PC-9 (cell line): ENCODE measurements around the gene CMTM7. TPM values are rescaled to one million over a fixed set of nuclear protein-coding genes. Genes with fewer than 3 reads are reported as not detected.

ENCODE experiments used
- BruUV-seq: library from RNA; stranded (reverse); fragments of 400-500 nt; replicated peaks from 2 replicates; lab custom pipeline; 2021; lab: Mats Ljungman, UMichigan
- CTCF ChIA-PET: fragments of 300-600 bp; sonication (Branson Sonifier 250); formaldehyde crosslinking; loops from one replicate; lab custom pipeline; 2022; ENCODE audit warnings: antibody characterized with exemption; lab: Charles Lee
- POLR2A ChIA-PET: fragments of 300-600 bp; sonication (Branson Sonifier 250); formaldehyde crosslinking; loops from one replicate; lab custom pipeline; 2022; ENCODE audit warnings: antibody characterized with exemption; ENCODE audit not compliant: unreplicated experiment; lab: Charles Lee
- DNase-seq, 2 experiments: peaks; one replicate each; pipeline versions ENCODE4 v3.0.0 to v3.0.0-alpha.2; 2015 to 2022; ENCODE audit warnings: mixed read lengths in 1 of 2
- H2AFZ ChIP-seq: fragments of 200-600 bp; sonication (generic); 2 replicates; pipeline ENCODE4 v1.8.1; 2017; ENCODE audit warnings: antibody characterized with exemption
- H3F3A ChIP-seq: fragments of 200-600 bp; sonication (generic); 2 replicates; pipeline ENCODE4 v1.8.1; 2017; ENCODE audit warnings: antibody characterized with exemption, mild to moderate bottlenecking, low read depth; ENCODE audit not compliant: insufficient read depth
- H3K27ac ChIP-seq: fragments of 200-600 bp; sonication (generic); 2 replicates; pipeline ENCODE4 v1.6.1; 2016; ENCODE audit warnings: mixed run types
- H3K27me3 ChIP-seq: fragments of 200-600 bp; sonication (generic); 2 replicates; pipeline ENCODE4 v1.6.1; 2016; ENCODE audit warnings: low read depth, mixed run types; ENCODE audit not compliant: insufficient read depth
- H3K36me3 ChIP-seq: fragments of 200-600 bp; sonication (generic); 2 replicates; pipeline ENCODE4 v1.6.1; 2016; ENCODE audit warnings: low read depth, mixed run types
- H3K4me1 ChIP-seq: fragments of 200-600 bp; sonication (generic); replicated peaks from 2 replicates; pipeline ENCODE4 v1.6.1; 2016; ENCODE audit warnings: mixed run types; ENCODE audit not compliant: insufficient read depth
- H3K4me2 ChIP-seq: fragments of 200-600 bp; sonication (generic); 2 replicates; pipeline ENCODE4 v1.6.1; 2017; ENCODE audit warnings: mixed run types
- H3K4me3 ChIP-seq: fragments of 200-600 bp; sonication (generic); 2 replicates; pipeline ENCODE4 v1.6.1; 2016; ENCODE audit warnings: mixed run types
- H3K79me2 ChIP-seq: fragments of 200-600 bp; sonication (generic); 2 replicates; pipeline ENCODE4 v1.6.1; 2017; ENCODE audit warnings: low read depth, mixed run types
- H3K9me2 ChIP-seq: fragments of 200-600 bp; sonication (generic); 2 replicates; pipeline ENCODE4 v1.8.1; 2017; ENCODE audit warnings: mild to moderate bottlenecking; ENCODE audit not compliant: insufficient read depth
- H3K9me3 ChIP-seq: fragments of 200-600 bp; sonication (generic); 2 replicates; pipeline ENCODE4 v1.8.1; 2016; ENCODE audit warnings: low read depth; ENCODE audit not compliant: insufficient read depth
- H4K20me1 ChIP-seq: fragments of 200-600 bp; sonication (generic); 2 replicates; pipeline ENCODE4 v1.8.1; 2017; ENCODE audit not compliant: insufficient read depth
- EZH2 ChIP-seq: fragments of 200-600 bp; sonication (generic); IDR thresholded peaks from 2 replicates; pipeline ENCODE4 v1.8.0; 2017; ENCODE audit warnings: antibody characterized with exemption, low read depth
- intact Hi-C: fragments of 100-400 bp; cut with micrococcal nuclease; formaldehyde crosslinking; loops from one replicate; pipeline ENCODE4 v1.10.0; 2022; ENCODE audit not compliant: unreplicated experiment
- total RNA-seq: library from RNA; stranded (reverse); gene quantifications from 2 replicates; pipeline ENCODE4 v1.2.3, GENCODE V29; 2021
- TF ChIP-seq, protein P1 (sequence below): fragments of 200-600 bp; sonication (generic); conservative IDR thresholded peaks from 2 replicates; pipeline ENCODE4 v1.6.1; 2017; ENCODE audit warnings: mixed run types, antibody characterized with exemption, mild to moderate bottlenecking, moderate library complexity

Gene CMTM7
- total RNA-seq, 1 experiment from 2014 or later: 37.1 TPM

- no peak overlapping the region for H3K4me2 ChIP-seq
- H3K4me1 ChIP-seq: no peaks in the 10 kb centered on the region; the same call in 1 of the 2 replicates
- no peaks in the 10 kb centered on the region for H3K36me3 ChIP-seq
- H2AFZ ChIP-seq: no peak overlapping the region
- ChIA-PET CTCF (no interaction called here), POLR2A (interaction anchor here (0.8 kb wide), 1 partner anchor 116 kb away, joined by 9 read pairs; no protein-coding TSS in a partner anchor)
- H3K79me2 ChIP-seq: no peaks in the 10 kb centered on the region
- intact Hi-C loops: no loop called here
- no peak overlapping the region for H3K4me3 ChIP-seq
- no peaks in the 10 kb centered on the region for H4K20me1 ChIP-seq
- no peak for TF ChIP-seq EZH2
- TF ChIP-seq, protein P1, sequence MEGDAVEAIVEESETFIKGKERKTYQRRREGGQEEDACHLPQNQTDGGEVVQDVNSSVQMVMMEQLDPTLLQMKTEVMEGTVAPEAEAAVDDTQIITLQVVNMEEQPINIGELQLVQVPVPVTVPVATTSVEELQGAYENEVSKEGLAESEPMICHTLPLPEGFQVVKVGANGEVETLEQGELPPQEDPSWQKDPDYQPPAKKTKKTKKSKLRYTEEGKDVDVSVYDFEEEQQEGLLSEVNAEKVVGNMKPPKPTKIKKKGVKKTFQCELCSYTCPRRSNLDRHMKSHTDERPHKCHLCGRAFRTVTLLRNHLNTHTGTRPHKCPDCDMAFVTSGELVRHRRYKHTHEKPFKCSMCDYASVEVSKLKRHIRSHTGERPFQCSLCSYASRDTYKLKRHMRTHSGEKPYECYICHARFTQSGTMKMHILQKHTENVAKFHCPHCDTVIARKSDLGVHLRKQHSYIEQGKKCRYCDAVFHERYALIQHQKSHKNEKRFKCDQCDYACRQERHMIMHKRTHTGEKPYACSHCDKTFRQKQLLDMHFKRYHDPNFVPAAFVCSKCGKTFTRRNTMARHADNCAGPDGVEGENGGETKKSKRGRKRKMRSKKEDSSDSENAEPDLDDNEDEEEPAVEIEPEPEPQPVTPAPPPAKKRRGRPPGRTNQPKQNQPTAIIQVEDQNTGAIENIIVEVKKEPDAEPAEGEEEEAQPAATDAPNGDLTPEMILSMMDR: no peak
- H3K27me3 ChIP-seq: no peaks in the 10 kb centered on the region
- no peaks in the 10 kb centered on the region for H3K9me3 ChIP-seq
- no peak overlapping the region for H3K27ac ChIP-seq
- H3F3A ChIP-seq: no peaks in the 10 kb centered on the region
- BruUV-seq: no TSS peak
- DNase-seq: no peak
- no peaks in the 10 kb centered on the region for H3K9me2 ChIP-seq
Measured at GRCh38 chr3:32482693-32483092, 91.0 kb downstream of the CMTM7 start.

GRCh38 chr3:32483772-32484171 is 92.1 kb downstream of the CMTM7 start:
- H3K4me1 ChIP-seq: no peaks in the 10 kb centered on the region; the same call in 1 of the 2 replicates
- POLR2A ChIA-PET: interaction anchor here (0.6 to 0.8 kb wide), 2 partner anchors 48 to 794 kb away, joined by 3 read pairs; no protein-coding TSS in a partner anchor
- H3K27me3 ChIP-seq: no peaks in the 10 kb centered on the region
- H3K79me2 ChIP-seq: no peaks in the 10 kb centered on the region
- CTCF ChIA-PET: no interaction called here
- TF ChIP-seq, protein P1: no peak
- TF ChIP-seq EZH2: no peak
- H3K27ac ChIP-seq: no peak overlapping the region
- no peak overlapping the region for H3K4me2 ChIP-seq
- no peaks in the 10 kb centered on the region for H3F3A ChIP-seq
- DNase-seq: no peak
- no peaks in the 10 kb centered on the region for H4K20me1 ChIP-seq
- H3K36me3 ChIP-seq: no peaks in the 10 kb centered on the region
- intact Hi-C loops: no loop called here
- no peak overlapping the region for H3K4me3 ChIP-seq
- BruUV-seq: no TSS peak
- H3K9me3 ChIP-seq: no peaks in the 10 kb centered on the region
- no peaks in the 10 kb centered on the region for H3K9me2 ChIP-seq
- no peak overlapping the region for H2AFZ ChIP-seq

- Histone ChIP-seq H3K4me1 (no peaks in the 10 kb centered on the region; the same call in 1 of the 2 replicates), H4K20me1 (no peaks in the 10 kb centered on the region), H3K9me3 (no peaks in the 10 kb centered on the region), H3K4me3 (no peak overlapping the region), H3K36me3 (no peaks in the 10 kb centered on the region), H2AFZ (no peak overlapping the region), H3K27me3 (no peaks in the 10 kb centered on the region), H3K79me2 (no peaks in the 10 kb centered on the region), H3K27ac (no peak overlapping the region), H3F3A (no peaks in the 10 kb centered on the region), H3K9me2 (no peaks in the 10 kb centered on the region), H3K4me2 (no peak overlapping the region)
- intact Hi-C loops: no loop called here
- no TSS peak for BruUV-seq
- DNase-seq: no peak
- ChIA-PET POLR2A (no interaction called here), CTCF (no interaction called here)
- TF ChIP-seq, protein P1: no peak
- TF ChIP-seq EZH2: no peak
Measured at GRCh38 chr3:32484436-32484835, 92.8 kb downstream of the CMTM7 start.
